NCI-H1417 (cell line): Measurements from ENCODE around the gene PPIP5K1.

ENCODE experiments used
- DNase-seq, 3 experiments: peaks; one replicate each; lab custom pipeline; 2025; lab: John Stamatoyannopoulos, UW

Gene PPIP5K1

DNA sequence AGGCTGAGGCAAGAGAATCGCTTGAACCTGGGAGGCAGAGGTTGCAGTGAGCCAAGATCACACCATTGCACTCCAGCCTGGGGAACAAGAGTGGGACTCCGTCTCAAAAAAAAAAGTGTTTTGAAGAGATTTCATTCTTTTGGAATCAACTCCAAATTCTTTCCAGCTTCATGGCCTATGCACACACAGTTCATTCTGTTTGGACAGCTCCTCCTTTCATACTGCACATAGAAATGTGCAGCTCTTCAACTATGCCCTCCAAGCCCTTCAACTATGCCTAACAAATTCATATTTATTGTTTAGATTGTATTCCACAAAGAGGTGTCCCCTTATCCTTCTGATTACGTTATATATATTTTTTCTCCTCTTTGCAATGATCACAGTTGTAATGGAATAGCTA, 101.2 kb downstream of the PPIP5K1 start:
- no peak for DNase-seq

DNA sequence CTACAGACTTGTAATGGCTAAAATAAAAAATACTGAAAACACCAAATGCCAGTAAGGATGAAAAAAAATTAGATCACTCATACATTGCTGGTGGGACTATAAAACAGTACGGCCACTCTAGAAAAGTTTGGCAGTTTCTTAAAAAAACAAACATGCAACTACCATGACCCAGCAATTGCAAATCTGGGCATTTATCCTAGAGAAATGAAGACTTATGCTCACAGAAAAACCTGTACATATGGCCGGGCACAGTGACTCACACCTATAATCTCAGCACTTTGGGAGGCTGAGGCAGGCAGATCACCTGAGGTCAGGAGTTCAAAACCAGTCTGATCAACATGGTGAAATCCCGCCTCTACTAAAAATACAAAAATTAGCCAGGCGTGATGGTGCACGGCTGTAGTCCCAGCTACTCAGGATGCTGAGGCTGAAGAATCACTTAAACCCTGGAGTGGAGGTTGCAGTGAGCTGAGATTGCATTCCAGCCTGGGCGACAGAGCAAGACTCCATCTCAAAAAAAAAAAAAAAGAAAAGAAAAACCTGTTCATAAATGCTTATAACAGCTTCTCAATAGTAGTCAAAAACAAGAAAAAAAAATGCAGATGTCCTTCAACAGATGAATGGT, 102.6 kb downstream of the PPIP5K1 start:
- no peak for DNase-seq

DNA sequence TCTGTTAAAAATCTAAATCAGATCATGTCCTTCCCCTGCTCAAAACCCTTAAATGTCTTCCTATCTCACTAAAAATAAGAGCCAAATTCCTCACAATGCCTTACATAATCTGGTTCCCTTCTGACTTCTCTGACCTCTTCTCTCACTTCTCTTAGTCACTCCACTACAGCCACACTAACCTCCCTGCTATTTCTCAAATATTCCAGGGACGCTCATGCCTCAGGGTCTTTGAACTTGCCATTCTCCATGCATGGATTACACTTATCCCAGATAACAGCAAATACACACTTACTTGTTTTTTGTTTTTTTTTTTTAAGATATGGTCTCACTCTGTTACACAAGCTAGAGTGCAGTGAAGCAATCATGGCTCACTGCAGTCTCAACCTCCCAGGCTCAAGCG, 105.6 kb downstream of the PPIP5K1 start:
- DNase-seq = no peak
